GM10847 (cell line): ENCODE results near the gene CLDN14.

Experiments
- POLR2A ChIP-seq: IDR thresholded peaks from 2 replicates; pipeline ENCODE4 v1.6.1; 2011; ENCODE audit not compliant: insufficient read length; ENCODE audit errors: extremely low read depth

The CLDN14 gene, protein sequence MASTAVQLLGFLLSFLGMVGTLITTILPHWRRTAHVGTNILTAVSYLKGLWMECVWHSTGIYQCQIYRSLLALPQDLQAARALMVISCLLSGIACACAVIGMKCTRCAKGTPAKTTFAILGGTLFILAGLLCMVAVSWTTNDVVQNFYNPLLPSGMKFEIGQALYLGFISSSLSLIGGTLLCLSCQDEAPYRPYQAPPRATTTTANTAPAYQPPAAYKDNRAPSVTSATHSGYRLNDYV

DNA sequence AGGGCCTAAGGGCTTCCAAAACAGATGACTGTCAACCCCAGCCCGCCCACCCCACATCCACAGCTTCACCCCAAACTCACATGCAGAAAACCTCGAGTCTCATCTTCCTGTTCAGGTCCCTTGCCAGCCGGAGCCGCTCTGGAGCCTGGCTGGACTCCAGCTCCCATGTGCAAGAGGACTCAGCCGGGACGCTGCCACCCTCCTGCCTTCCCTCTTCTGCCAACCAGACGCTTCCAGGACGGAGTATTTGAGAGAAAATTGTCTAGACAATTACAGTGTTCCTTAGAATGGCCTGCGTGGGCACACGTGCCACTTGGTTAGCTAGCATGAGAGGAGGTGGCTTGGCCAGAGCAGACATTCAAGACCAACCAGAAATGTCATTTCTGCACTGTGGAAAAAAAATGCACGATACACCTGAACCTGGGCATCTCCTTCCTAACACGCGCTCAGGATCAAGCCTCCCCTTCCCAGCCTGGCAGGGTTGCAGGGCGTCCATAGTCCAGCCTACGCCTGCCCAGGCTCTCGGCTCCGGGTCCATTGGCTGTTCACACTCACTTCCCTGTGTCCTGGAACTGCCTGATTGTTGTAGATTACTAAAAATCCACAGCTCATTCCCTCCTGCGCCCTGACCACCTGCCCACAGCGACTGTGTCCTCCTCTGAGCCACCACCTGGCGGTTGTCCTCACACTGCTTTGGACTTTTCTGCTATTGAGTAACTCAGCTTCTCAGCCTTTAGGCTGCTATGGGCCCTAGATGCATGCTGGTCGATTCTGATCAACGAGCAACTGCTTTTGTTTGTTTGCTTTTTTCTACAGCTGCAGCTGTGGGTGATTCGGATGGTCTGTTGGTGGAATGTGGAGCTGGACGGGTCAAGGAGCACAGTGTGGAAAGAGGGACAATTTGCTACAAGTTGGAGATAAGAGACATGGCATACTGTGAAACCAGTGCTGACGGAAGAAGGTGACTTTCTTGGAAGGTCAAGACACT, at the start of gene CLDN14:
TSS of gene CLDN14 (minus strand) at position 708 of the 988 bp plus-strand sequence. CDS start 18,427 bp downstream, outside the sequence.
- no peak for TF ChIP-seq POLR2A

DNA sequence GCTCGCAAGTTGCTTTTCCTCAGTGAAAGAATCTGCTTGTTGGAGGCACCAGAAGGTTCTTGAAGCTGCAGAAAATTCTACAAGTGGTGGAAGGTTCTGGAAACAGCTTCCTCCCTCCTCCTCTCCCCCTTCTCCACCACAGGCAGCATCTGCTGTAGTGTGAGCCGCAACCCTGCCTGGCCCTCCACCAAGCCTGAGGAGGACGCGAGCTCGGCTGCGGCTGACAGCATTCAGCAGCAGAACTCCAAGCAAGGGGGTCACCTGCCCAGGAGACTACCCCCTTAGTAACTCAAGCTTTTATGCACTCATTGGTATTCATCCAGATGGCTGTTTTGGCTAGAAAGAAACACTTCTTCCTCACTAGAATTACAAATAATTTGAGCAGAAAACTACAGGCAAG, 48.8 kb upstream of the CLDN14 start:
- no peak for TF ChIP-seq POLR2A

DNA sequence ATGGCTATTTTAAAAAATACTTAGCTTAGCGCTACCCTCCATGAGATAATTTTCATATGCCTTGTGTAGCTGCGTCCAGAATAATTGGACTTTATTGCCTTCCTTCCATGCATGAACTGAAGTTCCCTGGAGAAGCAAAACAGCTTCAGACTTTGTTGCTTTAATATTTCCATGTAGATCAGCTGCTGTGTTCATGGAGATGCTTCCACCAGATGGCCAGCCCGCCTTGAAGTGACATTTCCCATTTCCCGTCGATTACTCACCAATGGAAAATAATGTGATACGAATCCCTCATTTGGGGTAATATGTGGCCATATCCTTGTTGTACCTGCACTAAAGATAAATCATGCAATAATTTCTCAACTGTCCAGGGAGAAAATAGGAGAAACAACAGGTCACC, 47.4 kb upstream of the CLDN14 start:
- TF ChIP-seq POLR2A, result no peak

DNA sequence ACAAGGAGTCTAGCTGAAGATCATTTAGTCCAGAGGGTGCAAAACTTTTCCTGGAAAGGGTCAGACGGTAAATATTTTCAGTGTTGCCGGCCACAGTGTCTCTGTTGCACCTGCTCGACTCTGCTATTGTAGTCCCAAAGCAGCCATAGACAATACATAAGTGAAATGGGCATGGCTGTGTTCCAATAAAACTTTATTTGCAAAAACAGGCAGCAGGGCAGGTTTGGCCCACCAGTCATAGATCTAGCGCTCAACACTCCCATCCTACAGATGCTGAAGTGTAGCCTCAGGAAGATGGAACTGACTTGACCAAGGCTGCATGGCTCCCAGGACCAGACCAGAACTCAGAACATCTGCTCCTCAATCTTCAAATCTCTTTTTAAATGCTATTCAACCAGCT, 46.2 kb upstream of the CLDN14 start:
- no peak for TF ChIP-seq POLR2A

DNA sequence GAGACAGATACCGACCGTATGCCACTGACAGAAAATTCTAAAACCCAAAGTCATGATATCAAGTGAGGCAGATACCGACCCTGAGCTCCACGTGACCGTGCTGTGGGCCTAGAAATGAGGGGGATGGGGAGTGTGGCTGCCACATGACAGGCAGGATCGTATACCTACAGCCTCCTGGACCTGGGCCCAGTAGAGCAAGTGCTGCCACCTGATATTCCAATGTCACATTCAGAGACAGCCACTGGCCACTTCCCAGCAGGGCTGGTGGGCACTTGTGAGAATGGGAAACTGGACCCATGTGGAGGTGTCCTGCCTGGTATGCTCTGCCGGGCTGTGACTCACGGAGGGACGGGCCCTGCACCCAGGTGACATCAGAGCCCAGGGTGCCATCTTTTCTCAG, 44.6 kb upstream of the CLDN14 start:
- TF ChIP-seq POLR2A, result no peak

DNA sequence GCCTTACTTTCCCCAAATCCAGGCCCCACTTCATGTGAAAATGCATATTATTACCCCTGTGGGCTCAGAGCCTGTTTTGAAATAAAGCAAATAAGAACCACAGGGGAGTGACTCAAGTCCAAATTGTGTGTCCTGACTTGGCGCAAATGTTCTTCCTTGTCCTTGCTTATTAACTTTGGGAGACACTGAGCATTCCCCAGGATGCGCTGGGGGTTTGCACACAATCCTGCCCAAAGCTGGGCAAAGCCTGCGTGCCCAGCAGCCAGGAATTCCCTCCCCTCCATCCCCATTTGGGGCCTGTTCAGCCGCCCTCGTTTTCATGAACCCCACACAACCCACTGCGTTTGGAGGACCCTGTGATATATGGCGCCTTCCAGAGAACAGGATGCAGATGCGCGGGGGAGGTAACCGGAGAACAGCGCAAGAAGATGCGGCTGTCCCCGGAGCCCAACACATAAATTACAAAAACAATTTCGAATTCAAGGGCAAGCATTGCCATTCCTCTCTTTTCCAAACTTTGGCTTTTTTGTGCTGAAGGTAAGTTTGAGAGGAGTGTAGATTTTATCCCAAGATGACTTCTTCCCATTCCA, 42.4 kb upstream of the CLDN14 start:
- no peak for TF ChIP-seq POLR2A

DNA sequence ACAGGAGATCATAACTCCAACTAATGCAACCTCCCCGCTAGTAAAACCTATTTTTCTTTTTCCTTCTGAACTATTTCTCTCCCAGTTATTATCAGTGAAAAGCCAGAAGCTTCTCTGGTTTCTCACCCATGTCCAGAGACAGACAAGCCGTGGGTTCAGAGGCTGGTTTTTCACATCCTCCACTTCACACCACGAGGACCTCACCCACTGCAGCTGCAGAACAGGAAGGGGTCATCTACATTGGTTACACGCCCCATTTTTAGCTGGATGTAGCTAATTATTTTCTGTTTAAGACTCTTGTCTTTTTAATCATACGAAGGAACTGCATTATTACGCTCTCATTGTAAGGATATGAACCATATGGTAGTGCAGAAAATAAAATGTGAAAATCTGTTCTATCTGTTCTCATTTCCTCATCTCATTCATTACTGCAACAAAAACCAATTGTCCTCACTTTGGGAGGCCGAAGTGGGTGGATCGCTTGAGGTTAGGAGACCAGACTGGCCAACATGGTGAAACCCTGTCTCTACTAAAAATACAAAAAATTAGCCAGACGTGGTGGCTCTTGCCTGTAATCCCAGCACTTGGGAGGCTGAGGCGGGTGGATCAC, 39.1 kb upstream of the CLDN14 start:
- no peak for TF ChIP-seq POLR2A

DNA sequence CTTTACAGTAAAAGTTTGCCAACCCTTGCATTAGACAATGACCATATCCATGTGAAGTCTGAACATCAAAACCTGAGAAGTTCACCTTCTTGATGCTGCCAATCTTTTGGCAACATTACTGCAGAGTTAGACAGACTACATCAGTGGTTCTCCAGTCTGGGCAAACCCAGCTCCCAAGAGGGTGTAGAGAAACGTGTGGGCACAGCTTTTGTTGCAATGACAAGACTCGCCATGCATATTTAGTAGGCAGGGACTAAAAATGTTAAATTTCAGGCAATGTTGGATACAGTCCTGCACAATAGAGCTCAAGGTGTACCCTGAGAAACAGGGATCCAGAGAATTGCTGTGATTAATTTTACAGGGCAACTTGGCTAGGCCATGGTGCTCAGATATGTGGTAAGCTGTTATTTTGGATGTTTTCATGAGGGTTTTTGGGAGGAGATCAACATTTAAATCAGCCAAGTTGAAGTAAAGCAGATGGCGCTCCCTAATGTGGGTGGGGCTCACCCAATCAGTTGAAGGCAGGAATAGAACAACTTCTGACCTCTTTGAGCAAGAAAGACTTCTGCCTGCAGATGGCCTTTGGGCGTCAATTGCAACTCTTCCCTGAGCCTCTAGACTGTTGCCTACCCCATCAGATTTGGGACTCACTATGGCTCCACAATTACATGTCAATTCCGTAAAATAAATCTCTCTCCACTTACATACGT, 37.6 kb upstream of the CLDN14 start:
- no peak for TF ChIP-seq POLR2A

DNA sequence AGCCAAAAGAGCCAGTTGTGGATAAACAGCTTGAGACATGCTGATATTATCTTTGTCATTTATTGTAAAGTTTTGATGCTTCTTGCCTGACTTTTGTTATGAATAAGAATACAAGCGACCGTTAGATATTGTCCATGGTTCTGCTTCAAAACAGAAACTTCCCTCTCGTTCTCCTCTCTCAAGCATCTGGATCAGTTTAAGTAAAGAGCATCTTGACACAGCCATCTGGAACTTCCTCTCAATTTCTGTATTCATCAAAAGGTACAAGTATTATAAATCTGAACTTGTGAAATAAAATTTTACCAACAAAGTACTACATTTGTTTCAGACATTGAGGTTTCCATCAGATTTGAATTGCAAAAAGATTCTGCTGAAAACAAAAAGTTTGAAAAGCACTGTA, 36.4 kb upstream of the CLDN14 start:
- no peak for TF ChIP-seq POLR2A

DNA sequence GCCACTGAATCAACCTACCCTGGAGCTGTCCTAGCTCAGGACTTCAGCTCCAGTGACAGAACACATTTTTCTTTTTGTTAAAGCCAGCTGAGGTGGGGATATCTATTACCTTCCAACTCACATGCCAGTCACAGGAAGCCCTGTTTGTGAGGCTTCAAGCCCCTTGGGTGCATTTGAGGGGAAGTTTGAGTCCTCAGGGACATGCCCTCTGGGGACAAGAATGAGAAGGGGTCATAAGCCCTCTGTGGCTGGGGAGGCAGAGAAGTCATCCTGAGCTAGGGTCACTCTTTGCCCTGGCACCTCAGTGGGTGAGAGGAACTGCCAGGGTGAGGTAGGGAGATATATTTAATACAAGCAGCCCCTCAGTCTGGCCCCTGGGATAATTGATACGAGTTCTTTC, 33.5 kb upstream of the CLDN14 start:
- TF ChIP-seq POLR2A, result no peak

DNA sequence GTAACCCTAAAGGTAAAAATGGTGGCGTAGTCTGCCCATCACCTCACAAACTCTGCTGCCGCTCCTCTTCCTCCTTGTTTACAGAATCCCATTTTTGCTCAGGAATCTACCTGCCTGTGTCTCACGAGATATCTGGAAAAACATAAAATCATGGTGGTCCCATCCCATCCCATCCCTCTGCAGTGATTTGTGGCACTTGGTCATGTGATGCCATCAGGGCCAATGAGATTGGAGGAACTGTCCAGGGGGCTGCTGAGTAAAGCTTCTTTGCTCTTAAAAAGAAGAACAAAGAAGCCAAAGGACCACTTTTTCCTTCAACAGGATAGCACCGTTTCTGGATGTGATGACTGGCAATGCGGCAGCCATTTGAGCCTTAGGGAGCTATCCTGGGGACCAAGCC, 33.0 kb upstream of the CLDN14 start:
- TF ChIP-seq POLR2A, result no peak

DNA sequence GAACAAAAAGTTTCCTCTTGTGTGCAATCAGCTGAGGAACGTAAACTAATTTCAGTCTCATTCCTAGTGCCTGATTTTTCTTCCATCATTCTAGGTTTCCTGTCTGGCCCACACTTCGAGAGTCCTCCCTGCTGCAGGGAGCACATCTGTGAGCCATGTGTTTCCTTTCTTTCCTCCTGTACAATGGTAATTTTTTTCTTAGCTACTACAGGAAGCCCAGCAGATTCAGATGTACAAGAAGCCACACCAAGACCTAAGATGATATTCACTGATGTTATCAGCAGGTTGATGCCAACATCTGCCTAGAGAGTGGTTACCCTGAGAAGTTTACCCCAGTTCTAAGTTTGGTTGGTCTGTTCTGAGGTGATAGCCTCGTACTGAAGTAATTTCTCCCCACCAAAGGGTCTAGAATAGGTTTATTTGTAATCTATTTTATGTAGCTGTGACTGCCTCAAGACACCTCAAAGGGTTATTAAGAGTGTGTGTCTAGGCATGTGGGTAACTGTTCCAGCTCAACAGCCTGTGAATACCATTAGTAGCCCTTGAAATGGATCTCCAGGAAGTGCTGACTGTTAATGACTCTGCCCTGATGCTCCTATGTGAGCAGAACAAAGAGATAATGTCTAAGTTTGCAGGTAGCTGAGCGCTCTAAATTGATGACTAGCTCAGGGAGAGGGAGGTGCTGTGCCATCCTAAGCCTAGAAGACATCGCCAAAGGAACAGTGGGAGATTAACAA, 31.7 kb upstream of the CLDN14 start:
- no peak for TF ChIP-seq POLR2A

DNA sequence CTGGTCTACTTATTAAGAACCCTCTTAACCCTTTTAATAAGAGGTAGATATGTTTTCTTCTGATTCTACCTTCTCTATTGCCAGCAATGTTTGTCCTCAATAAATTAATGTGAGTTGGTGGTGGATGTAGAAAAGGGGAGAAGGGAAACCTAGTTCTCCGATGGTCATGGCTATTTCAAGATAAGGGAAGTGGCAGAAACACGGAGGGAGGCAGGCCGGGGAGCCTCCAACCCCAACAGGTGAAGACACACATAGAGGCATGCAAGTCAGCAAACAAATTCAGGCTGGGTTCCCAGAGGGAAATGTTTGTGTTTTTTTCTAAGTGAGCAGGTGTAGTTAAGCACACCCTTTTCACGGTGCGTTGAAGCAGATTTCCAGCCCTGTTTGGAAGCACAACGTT, 31.0 kb upstream of the CLDN14 start:
- no peak for TF ChIP-seq POLR2A

DNA sequence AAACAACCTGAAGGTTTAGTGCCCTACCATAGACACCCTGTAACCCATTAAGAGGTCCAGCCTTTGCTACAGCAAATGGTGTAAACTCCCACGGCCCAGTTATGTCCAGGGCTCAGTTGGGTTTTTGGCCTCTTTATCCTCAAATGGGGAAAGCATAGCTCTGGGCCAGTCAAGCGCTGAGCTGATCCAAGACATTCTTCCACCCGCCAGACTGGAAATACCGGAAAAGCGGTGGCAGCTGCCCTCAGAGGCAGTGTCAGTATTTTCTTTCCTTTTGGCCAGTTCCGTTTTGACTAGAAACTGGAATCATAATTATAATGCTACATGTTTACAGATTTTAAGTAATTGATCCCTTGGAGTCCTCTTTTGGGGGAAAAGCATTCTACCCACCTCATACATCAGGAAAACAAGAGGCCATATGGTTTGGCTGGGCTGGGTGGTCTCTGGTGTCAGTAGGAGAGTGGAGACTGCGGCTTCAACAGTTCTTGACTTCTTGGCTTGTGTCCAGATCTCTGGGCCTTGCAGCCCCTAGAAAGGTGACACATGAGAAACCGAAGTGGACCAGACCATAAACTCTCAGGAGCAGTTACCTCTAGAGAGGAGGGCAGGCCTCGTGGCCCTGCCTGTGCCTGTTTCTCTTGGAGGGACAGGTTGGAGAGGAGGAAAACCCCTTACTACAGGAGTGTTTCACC, 30.2 kb upstream of the CLDN14 start:
- no peak for TF ChIP-seq POLR2A
